Neural cell (in vitro differentiated cells): ENCODE results near the gene KRT82. TPM values are rescaled to one million over a fixed set of nuclear protein-coding genes. Genes with fewer than 3 reads are reported as not detected.

Experiments
- H2AFZ ChIP-seq: fragments of 200-600, 300-800 bp; sonication (generic), shearing (Covaris generic); 2 replicates; pipeline ENCODE4 v1.6.0; 2014; ENCODE audit warnings: low read depth, mild to moderate bottlenecking, antibody characterized with exemption, low read length, moderate library complexity
- H3F3A ChIP-seq: fragments of 200-600 bp; shearing (Covaris generic); 2 replicates; pipeline ENCODE4 v1.6.1; 2016; ENCODE audit warnings: mild to moderate bottlenecking, moderate library complexity, mixed read lengths, antibody characterized with exemption, low read length; ENCODE audit not compliant: insufficient read depth, poor library complexity, severe bottlenecking
- H3K27ac ChIP-seq: fragments of 200-600, 300-800 bp; sonication (generic), shearing (Covaris generic); 2 replicates; pipeline ENCODE4 v1.5.1; 2014; ENCODE audit warnings: mild to moderate bottlenecking, low read length, moderate library complexity
- H3K27me3 ChIP-seq: fragments of 300-800, 200-600 bp; sonication (generic), shearing (Covaris generic); 2 replicates; pipeline ENCODE4 v1.6.0; 2014; ENCODE audit warnings: mild to moderate bottlenecking, low read depth, low read length, moderate library complexity; ENCODE audit not compliant: insufficient read depth
- H3K36me3 ChIP-seq: fragments of 300-800, 200-600 bp; sonication (generic), shearing (Covaris generic); 2 replicates; pipeline ENCODE4 v1.5.1; 2014; ENCODE audit warnings: mild to moderate bottlenecking, antibody characterized with exemption, low read length, moderate library complexity; ENCODE audit not compliant: insufficient read depth
- H3K4me2 ChIP-seq: fragments of 300-800, 200-600 bp; sonication (generic), shearing (Covaris generic); 2 replicates; pipeline ENCODE4 v1.6.0; 2014; ENCODE audit warnings: mild to moderate bottlenecking, low read length
- H3K4me3 ChIP-seq: fragments of 300-800, 200-600 bp; sonication (generic), shearing (Covaris generic); 2 replicates; pipeline ENCODE4 v1.5.1; 2014; ENCODE audit warnings: mild to moderate bottlenecking, low read length, moderate library complexity
- H3K79me2 ChIP-seq: fragments of 200-600 bp; shearing (Covaris generic); replicated peaks from 2 replicates; pipeline ENCODE4 v1.6.0; 2014; ENCODE audit warnings: mild to moderate bottlenecking, low read length, moderate library complexity; ENCODE audit not compliant: insufficient read depth
- H3K9ac ChIP-seq: fragments of 300-800, 200-600 bp; sonication (generic), shearing (Covaris generic); 2 replicates; pipeline ENCODE4 v1.6.1; 2016; ENCODE audit warnings: mild to moderate bottlenecking, low read length, mixed read lengths
- H3K9me2 ChIP-seq: fragments of 200-600 bp; shearing (Covaris generic); 2 replicates; pipeline ENCODE4 v1.6.1; 2016; ENCODE audit warnings: mild to moderate bottlenecking, low read length, mixed read lengths; ENCODE audit not compliant: insufficient read depth
- H3K9me3 ChIP-seq: fragments of 200-600, 300-800 bp; sonication (generic), shearing (Covaris generic); 2 replicates; pipeline ENCODE4 v1.6.1; 2016; ENCODE audit warnings: mild to moderate bottlenecking, mixed run types, low read length, moderate library complexity, mixed read lengths
- H4K20me1 ChIP-seq: fragments of 200-600 bp; shearing (Covaris generic); 2 replicates; pipeline ENCODE4 v1.6.1; 2016; ENCODE audit warnings: mild to moderate bottlenecking, mixed run types; ENCODE audit not compliant: insufficient read depth
- EP300 ChIP-seq: fragments of 450-650 bp; conservative IDR thresholded peaks from 2 replicates; pipeline ENCODE4 v1.6.1; 2014; ENCODE audit warnings: antibody characterized with exemption, mild to moderate bottlenecking, moderate library complexity; ENCODE audit not compliant: poor library complexity, severe bottlenecking
- EZH2 ChIP-seq: fragments of 200-600, 300-800 bp; shearing (Covaris generic), sonication (generic); IDR thresholded peaks from 2 replicates; pipeline ENCODE4 v1.6.1; 2014; ENCODE audit warnings: antibody characterized with exemption, low read length, borderline replicate concordance, mild to moderate bottlenecking; ENCODE audit not compliant: insufficient read depth, poor library complexity, severe bottlenecking
- MXI1 ChIP-seq: fragments of 450-650 bp; conservative IDR thresholded peaks from 2 replicates; pipeline ENCODE4 v1.6.1; 2014; ENCODE audit warnings: antibody characterized with exemption, mild to moderate bottlenecking; ENCODE audit not compliant: poor library complexity, severe bottlenecking
- POLR2AphosphoS5 ChIP-seq: IDR thresholded peaks from 2 replicates; pipeline ENCODE4 v1.6.1; 2012
- RAD21 ChIP-seq: fragments of 450-650 bp; conservative IDR thresholded peaks from 2 replicates; pipeline ENCODE4 v1.6.1; 2014; ENCODE audit warnings: antibody characterized with exemption, mild to moderate bottlenecking, moderate library complexity
- SMC3 ChIP-seq: fragments of 450-650 bp; conservative IDR thresholded peaks from 2 replicates; pipeline ENCODE4 v1.6.1; 2014; ENCODE audit warnings: antibody characterized with exemption, mild to moderate bottlenecking, moderate library complexity; ENCODE audit not compliant: poor library complexity
- TAF1 ChIP-seq: IDR thresholded peaks from 2 replicates; pipeline ENCODE4 v1.6.1; 2012; ENCODE audit warnings: low read depth
- polyA plus RNA-seq: library from polyadenylated mRNA; depleted of rRNA; stranded (reverse); fragments of >200 nt; gene quantifications from 2 replicates; pipeline ENCODE4 v1.2.3, GENCODE V29; 2014
- TF ChIP-seq, protein P1 (sequence below): fragments of 450-650 bp; IDR thresholded peaks from 2 replicates; pipeline ENCODE4 v1.5.1; 2014; ENCODE audit warnings: antibody characterized with exemption, mild to moderate bottlenecking, moderate library complexity; ENCODE audit not compliant: poor library complexity, severe bottlenecking
- TF ChIP-seq, protein P2 (sequence below): IDR thresholded peaks from 2 replicates; pipeline ENCODE4 v1.6.1; 2012; ENCODE audit warnings: borderline replicate concordance

KRT82 gene
- polyA plus RNA-seq, 1 donor from 2014 or later: not detected

DNA sequence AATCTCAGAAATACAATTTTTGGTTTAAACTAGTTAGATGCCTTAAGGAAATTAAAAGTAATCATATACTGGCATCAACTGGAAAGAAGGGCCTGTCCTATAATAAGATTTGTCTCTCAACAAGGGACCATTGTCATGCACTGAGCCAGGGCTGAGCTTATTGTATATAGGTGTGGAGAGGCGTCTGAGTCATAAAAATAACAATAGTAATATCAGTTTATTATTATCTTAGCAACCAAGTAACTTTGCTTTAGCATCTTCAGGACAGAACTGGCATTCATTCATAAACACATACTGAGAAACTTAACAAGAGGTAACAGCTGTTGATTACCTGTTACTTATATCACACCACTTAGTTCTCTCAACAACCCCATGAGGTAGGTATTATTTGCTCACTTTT, 20.9 kb upstream of the KRT82 start:
- H4K20me1 ChIP-seq: no peaks in the 10 kb centered on the region
- no peaks in the 10 kb centered on the region for H3K27me3 ChIP-seq
- H3K9ac ChIP-seq: no peak overlapping the region
- H3K36me3 ChIP-seq: no peaks in the 10 kb centered on the region
- H3K4me3 ChIP-seq: no peak overlapping the region
- H3F3A ChIP-seq: no peaks in the 10 kb centered on the region
- H3K79me2 ChIP-seq: no peaks in the 10 kb centered on the region
- no peak overlapping the region for H3K4me2 ChIP-seq
- no peaks in the 10 kb centered on the region for H3K9me2 ChIP-seq
- H3K9me3 ChIP-seq: no peaks in the 10 kb centered on the region
- no peak overlapping the region for H3K27ac ChIP-seq
- no peak overlapping the region for H2AFZ ChIP-seq
- TF ChIP-seq TAF1: no peak
- TF ChIP-seq EP300: no peak
- TF ChIP-seq, protein P1, sequence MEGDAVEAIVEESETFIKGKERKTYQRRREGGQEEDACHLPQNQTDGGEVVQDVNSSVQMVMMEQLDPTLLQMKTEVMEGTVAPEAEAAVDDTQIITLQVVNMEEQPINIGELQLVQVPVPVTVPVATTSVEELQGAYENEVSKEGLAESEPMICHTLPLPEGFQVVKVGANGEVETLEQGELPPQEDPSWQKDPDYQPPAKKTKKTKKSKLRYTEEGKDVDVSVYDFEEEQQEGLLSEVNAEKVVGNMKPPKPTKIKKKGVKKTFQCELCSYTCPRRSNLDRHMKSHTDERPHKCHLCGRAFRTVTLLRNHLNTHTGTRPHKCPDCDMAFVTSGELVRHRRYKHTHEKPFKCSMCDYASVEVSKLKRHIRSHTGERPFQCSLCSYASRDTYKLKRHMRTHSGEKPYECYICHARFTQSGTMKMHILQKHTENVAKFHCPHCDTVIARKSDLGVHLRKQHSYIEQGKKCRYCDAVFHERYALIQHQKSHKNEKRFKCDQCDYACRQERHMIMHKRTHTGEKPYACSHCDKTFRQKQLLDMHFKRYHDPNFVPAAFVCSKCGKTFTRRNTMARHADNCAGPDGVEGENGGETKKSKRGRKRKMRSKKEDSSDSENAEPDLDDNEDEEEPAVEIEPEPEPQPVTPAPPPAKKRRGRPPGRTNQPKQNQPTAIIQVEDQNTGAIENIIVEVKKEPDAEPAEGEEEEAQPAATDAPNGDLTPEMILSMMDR: no peak
- TF ChIP-seq POLR2AphosphoS5: no peak
- TF ChIP-seq EZH2: no peak
- no peak for TF ChIP-seq MXI1
- no peak for TF ChIP-seq SMC3
- TF ChIP-seq RAD21: no peak
- TF ChIP-seq, protein P2, sequence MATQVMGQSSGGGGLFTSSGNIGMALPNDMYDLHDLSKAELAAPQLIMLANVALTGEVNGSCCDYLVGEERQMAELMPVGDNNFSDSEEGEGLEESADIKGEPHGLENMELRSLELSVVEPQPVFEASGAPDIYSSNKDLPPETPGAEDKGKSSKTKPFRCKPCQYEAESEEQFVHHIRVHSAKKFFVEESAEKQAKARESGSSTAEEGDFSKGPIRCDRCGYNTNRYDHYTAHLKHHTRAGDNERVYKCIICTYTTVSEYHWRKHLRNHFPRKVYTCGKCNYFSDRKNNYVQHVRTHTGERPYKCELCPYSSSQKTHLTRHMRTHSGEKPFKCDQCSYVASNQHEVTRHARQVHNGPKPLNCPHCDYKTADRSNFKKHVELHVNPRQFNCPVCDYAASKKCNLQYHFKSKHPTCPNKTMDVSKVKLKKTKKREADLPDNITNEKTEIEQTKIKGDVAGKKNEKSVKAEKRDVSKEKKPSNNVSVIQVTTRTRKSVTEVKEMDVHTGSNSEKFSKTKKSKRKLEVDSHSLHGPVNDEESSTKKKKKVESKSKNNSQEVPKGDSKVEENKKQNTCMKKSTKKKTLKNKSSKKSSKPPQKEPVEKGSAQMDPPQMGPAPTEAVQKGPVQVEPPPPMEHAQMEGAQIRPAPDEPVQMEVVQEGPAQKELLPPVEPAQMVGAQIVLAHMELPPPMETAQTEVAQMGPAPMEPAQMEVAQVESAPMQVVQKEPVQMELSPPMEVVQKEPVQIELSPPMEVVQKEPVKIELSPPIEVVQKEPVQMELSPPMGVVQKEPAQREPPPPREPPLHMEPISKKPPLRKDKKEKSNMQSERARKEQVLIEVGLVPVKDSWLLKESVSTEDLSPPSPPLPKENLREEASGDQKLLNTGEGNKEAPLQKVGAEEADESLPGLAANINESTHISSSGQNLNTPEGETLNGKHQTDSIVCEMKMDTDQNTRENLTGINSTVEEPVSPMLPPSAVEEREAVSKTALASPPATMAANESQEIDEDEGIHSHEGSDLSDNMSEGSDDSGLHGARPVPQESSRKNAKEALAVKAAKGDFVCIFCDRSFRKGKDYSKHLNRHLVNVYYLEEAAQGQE: no peak

DNA sequence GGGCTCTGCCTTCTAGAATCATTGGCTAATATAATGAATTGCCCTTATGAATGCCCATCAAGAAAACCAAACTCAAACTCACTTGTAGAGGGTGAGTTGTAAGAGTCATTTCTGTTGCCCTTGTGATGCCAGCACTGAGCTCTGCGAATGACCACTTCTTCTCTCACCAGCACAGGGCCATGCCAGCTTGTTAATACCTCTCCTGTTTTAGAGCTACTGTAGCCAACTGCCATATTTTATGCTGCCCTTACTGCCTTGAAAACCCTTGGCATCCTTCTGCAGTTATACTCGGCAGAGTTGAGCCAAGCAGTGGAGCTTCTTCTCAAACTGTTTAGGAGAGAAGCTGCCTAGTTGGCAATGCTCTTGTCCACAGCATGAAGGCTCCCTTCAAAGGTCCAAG, 19.9 kb upstream of the KRT82 start:
- H3K27me3 ChIP-seq: no peaks in the 10 kb centered on the region
- H3K4me2 ChIP-seq: no peak overlapping the region
- H3K4me3 ChIP-seq: no peak overlapping the region
- H3F3A ChIP-seq: no peaks in the 10 kb centered on the region
- H3K9ac ChIP-seq: no peak overlapping the region
- no peak overlapping the region for H3K27ac ChIP-seq
- H2AFZ ChIP-seq: no peak overlapping the region
- H3K9me3 ChIP-seq: no peaks in the 10 kb centered on the region
- TF ChIP-seq, protein P2: no peak
- TF ChIP-seq MXI1 (no peak), EZH2 (no peak), POLR2AphosphoS5 (no peak), EP300 (no peak), RAD21 (no peak), TAF1 (no peak), SMC3 (no peak)
- TF ChIP-seq, protein P1: no peak
- H3K9me2 ChIP-seq: no peaks in the 10 kb centered on the region
- H3K36me3 ChIP-seq: no peaks in the 10 kb centered on the region
- H4K20me1 ChIP-seq: no peaks in the 10 kb centered on the region
- H3K79me2 ChIP-seq: no peaks in the 10 kb centered on the region
